Small intestine (tissue), 7 donors: ENCODE results near the gene TAAR5. TPM values are rescaled to one million over a fixed set of nuclear protein-coding genes. Genes with fewer than 3 reads are reported as not detected.
A peak's percentile ranks its signal among the peaks of the same experiment; 100 is the strongest.
"Not testable (repeated sequence)": the region's sequence is repeated elsewhere in the genome, so short reads cannot be mapped to it uniquely, and the experiment has no call there.

ENCODE experiments used
- DNase-seq, 2 donors: peaks; one replicate each; pipeline versions ENCODE4 v3.0.0 to v3.0.0-alpha.2; 2013
- FAIRE-seq: peaks from 2 replicates; lab custom pipeline; 2012; peaks lifted over from hg19 to GRCh38; lab: Jason Lieb, UNC
- H3K27ac ChIP-seq, 3 donors: one replicate each; pipeline ENCODE4 v1.5.1; 2013; ENCODE audit warnings: low read length in 2 of 3, mild to moderate bottlenecking in 2 of 3, control low read depth in 1 of 3, inconsistent platforms in 1 of 3, low read depth in 1 of 3, moderate library complexity in 1 of 3
- H3K27me3 ChIP-seq, 3 donors: one replicate each; pipeline ENCODE4 v1.6.1; 2013; ENCODE audit warnings: low read length in 3 of 3, inconsistent platforms in 1 of 3; ENCODE audit not compliant: control insufficient read depth in 3 of 3, insufficient read depth in 3 of 3
- H3K36me3 ChIP-seq, 3 donors: one replicate each; pipeline ENCODE4 v1.6.1; 2013; ENCODE audit warnings: low read length in 3 of 3, inconsistent platforms in 1 of 3, low read depth in 1 of 3, mild to moderate bottlenecking in 1 of 3, moderate library complexity in 1 of 3; ENCODE audit not compliant: control insufficient read depth in 3 of 3, insufficient read depth in 2 of 3
- H3K4me1 ChIP-seq, 3 donors: one replicate each; pipeline ENCODE4 v1.6.1; 2013; ENCODE audit warnings: low read length in 2 of 3, inconsistent platforms in 1 of 3, low read depth in 1 of 3, mild to moderate bottlenecking in 1 of 3, moderate library complexity in 1 of 3; ENCODE audit not compliant: control insufficient read depth in 3 of 3, insufficient read depth in 2 of 3
- H3K4me3 ChIP-seq, 3 donors: one replicate each; pipeline ENCODE4 v1.5.1; 2013; ENCODE audit warnings: low read length in 3 of 3, control low read depth in 1 of 3, inconsistent platforms in 1 of 3, low read depth in 1 of 3, mild to moderate bottlenecking in 1 of 3, moderate library complexity in 1 of 3
- H3K9me3 ChIP-seq, 2 donors: one replicate each; pipeline ENCODE4 v1.6.1; 2013; ENCODE audit warnings: low read depth in 1 of 2, low read length in 1 of 2; ENCODE audit not compliant: control insufficient read depth in 2 of 2, insufficient read depth in 1 of 2
- WGBS, 3 donors: extraction: QIAGEN DNeasy Blood & Tissue Kit; methylation state at CpG; one replicate each; pipeline ENCODE4 v1.1.7; 2013; 5-methylcytosine and 5-hydroxymethylcytosine counted together
- polyA plus RNA-seq, 4 donors: library from polyadenylated mRNA; stranded (reverse) in 3 of 4; unstranded in 1 of 4; fragments of 200-250 nt in 3 of 4; fragments of 120-200 nt in 1 of 4; gene quantifications; one replicate each; pipeline versions ENCODE4 v1.2.1 to v1.2.3, GENCODE V29; 2013
- donor health status: healthy with polysubstance abuse.
- donor health status: control.
- donor health status: control.
- donor health status: Bipolar disorder and iron deficiency.
- donor health status: healthy.

TAAR5 gene
- polyA plus RNA-seq, 4 donors: not detected

- 67 to 85% (median 77%) methylated on average over 1 of the region's 1 CpG for WGBS, 3 donors
Observed at GRCh38 chr6:132567566-132567965, 22.0 kb downstream of the TAAR5 start.

GRCh38 chr6:132566404-132566803 is 23.1 kb downstream of the TAAR5 start:
- Histone ChIP-seq H3K27ac (no peak overlapping the region), H3K36me3 (no peaks in the 10 kb centered on the region), H3K4me3 (no peak overlapping the region), H3K4me1 (no peaks in the 10 kb centered on the region), H3K9me3 (no peaks in the 10 kb centered on the region), H3K27me3 (peaks cover 0 to 2% (median 0%) of the 10 kb centered on the region in 3 donors)
- WGBS, 3 donors: 88 to 92% (median 89%) methylated on average over 6 of the region's 6 CpGs
- FAIRE-seq: no peak
- no peak for DNase-seq

More at GRCh38 chr6:132567566-132567965, 22.0 kb downstream of the TAAR5 start:
- H3K4me3 ChIP-seq: no peak overlapping the region
- H3K27me3 ChIP-seq: peaks cover 0 to 2% (median 0%) of the 10 kb centered on the region in 3 donors
- H3K27ac ChIP-seq: no peak overlapping the region
- H3K4me1 ChIP-seq: no peaks in the 10 kb centered on the region
- DNase-seq (no peak), FAIRE-seq (no peak)
- H3K9me3 ChIP-seq: no peaks in the 10 kb centered on the region
- no peaks in the 10 kb centered on the region for H3K36me3 ChIP-seq

- H3K36me3 ChIP-seq, DNase-seq, H3K4me1 ChIP-seq, FAIRE-seq, H3K27ac ChIP-seq, H3K27me3 ChIP-seq, H3K4me3 ChIP-seq, H3K9me3 ChIP-seq: not testable (repeated sequence)
- 76 to 82% (median 80%) methylated on average over 3 of the region's 3 CpGs for WGBS, 3 donors
Observed at GRCh38 chr6:132560087-132560486, 29.5 kb downstream of the TAAR5 start.

- no peaks in the 10 kb centered on the region for H3K27me3 ChIP-seq
- no peak within 1 kb of the TSS for H3K27ac ChIP-seq
- no peak within 1 kb of the TSS for H3K4me3 ChIP-seq
- FAIRE-seq (peak; percentile 10), DNase-seq (no peak)
- WGBS, 3 donors: 90 to 94% (median 93%) methylated on average over 2 of the region's 2 CpGs
- no peaks in the 10 kb centered on the region for H3K36me3 ChIP-seq
- H3K4me1 ChIP-seq: no peaks in the 10 kb centered on the region
- H3K9me3 ChIP-seq: no peaks in the 10 kb centered on the region
Observed at GRCh38 chr6:132552372-132552771, 37.2 kb downstream of the TAAR5 start, which contains the start of gene TAAR8. TAAR8 (plus strand) TSS chr6:132552672; CDS start chr6:132552693, 21 bp downstream.

- 87 to 92% (median 88%) methylated on average over 4 of the region's 4 CpGs for WGBS, 3 donors
- Histone ChIP-seq H3K27ac (no peak overlapping the region), H3K9me3 (no peaks in the 10 kb centered on the region), H3K4me3 (no peak overlapping the region), H3K4me1 (no peaks in the 10 kb centered on the region), H3K36me3 (no peaks in the 10 kb centered on the region), H3K27me3 (no peaks in the 10 kb centered on the region)
- FAIRE-seq: no peak
- no peak for DNase-seq
Observed at GRCh38 chr6:132551214-132551613, 38.3 kb downstream of the TAAR5 start.

- 93 to 95% (median 95%) methylated on average over 4 of the region's 4 CpGs for WGBS, 3 donors
- H3K27me3 ChIP-seq: no peaks in the 10 kb centered on the region
- no peak for FAIRE-seq
- no peak for DNase-seq
- no peaks in the 10 kb centered on the region for H3K36me3 ChIP-seq
- no peak overlapping the region for H3K27ac ChIP-seq
- no peaks in the 10 kb centered on the region for H3K9me3 ChIP-seq
- no peak overlapping the region for H3K4me3 ChIP-seq
- no peaks in the 10 kb centered on the region for H3K4me1 ChIP-seq
Observed at GRCh38 chr6:132548746-132549463, 40.6 kb downstream of the TAAR5 start.

GRCh38 chr6:132544826-132545225 is 44.7 kb downstream of the TAAR5 start:
- FAIRE-seq: no peak

More at GRCh38 chr6:132544826-132545225, 44.7 kb downstream of the TAAR5 start:
- Histone ChIP-seq H3K9me3 (no peaks in the 10 kb centered on the region), H3K4me3 (no peak overlapping the region), H3K27ac (no peak overlapping the region), H3K27me3 (no peaks in the 10 kb centered on the region), H3K4me1 (no peaks in the 10 kb centered on the region), H3K36me3 (no peaks in the 10 kb centered on the region)
- DNase-seq: no peak
